DOHH2 (cell line): Measurements from ENCODE around the gene GRID1.

Experiments
- H3F3A ChIP-seq: fragments of 200-600 bp; sonication (generic), shearing (Covaris generic); 2 replicates; pipeline ENCODE4 v1.6.0; 2016; ENCODE audit warnings: antibody characterized with exemption, mild to moderate bottlenecking; ENCODE audit not compliant: control insufficient read depth, insufficient read depth
- H3K27ac ChIP-seq: fragments of 200-600 bp; sonication (generic); 2 replicates; pipeline ENCODE4 v1.5.1; 2014; ENCODE audit warnings: low read depth, mild to moderate bottlenecking, low read length, moderate library complexity
- H3K27me3 ChIP-seq: fragments of 200-600 bp; sonication (generic); 2 replicates; pipeline ENCODE4 v1.6.1; 2014; ENCODE audit warnings: mild to moderate bottlenecking, low read length, mixed read lengths; ENCODE audit not compliant: control insufficient read depth
- H3K36me3 ChIP-seq: fragments of 200-600 bp; sonication (generic); 2 replicates; pipeline ENCODE4 v1.6.1; 2014; ENCODE audit warnings: mild to moderate bottlenecking, low read length, moderate library complexity, mixed read lengths; ENCODE audit not compliant: control insufficient read depth
- H3K4me1 ChIP-seq: fragments of 200-600 bp; sonication (generic); 2 replicates; pipeline ENCODE4 v1.6.1; 2014; ENCODE audit warnings: mild to moderate bottlenecking, low read length, mixed read lengths; ENCODE audit not compliant: control insufficient read depth
- H3K4me2 ChIP-seq: fragments of 200-600 bp; sonication (generic); 2 replicates; pipeline ENCODE4 v1.6.0; 2014; ENCODE audit warnings: mild to moderate bottlenecking, low read length, moderate library complexity
- H3K4me3 ChIP-seq: fragments of 200-600 bp; sonication (generic); 2 replicates; pipeline ENCODE4 v1.5.1; 2014; ENCODE audit warnings: mild to moderate bottlenecking, low read length, mixed read lengths
- H3K79me2 ChIP-seq: fragments of 200-600 bp; sonication (generic); 2 replicates; pipeline ENCODE4 v1.6.1; 2014; ENCODE audit warnings: mild to moderate bottlenecking, low read length, mixed read lengths; ENCODE audit not compliant: control insufficient read depth
- H3K9me2 ChIP-seq: fragments of 200-600 bp; sonication (generic); replicated peaks from 2 replicates; pipeline ENCODE4 v1.6.1; 2014; ENCODE audit warnings: mild to moderate bottlenecking, low read length, mixed read lengths; ENCODE audit not compliant: control insufficient read depth
- H3K9me3 ChIP-seq: fragments of 200-600 bp; sonication (generic); 2 replicates; pipeline ENCODE4 v1.6.1; 2014; ENCODE audit warnings: antibody characterized with exemption, low read length, mixed read lengths; ENCODE audit not compliant: control insufficient read depth, insufficient read depth
- H4K20me1 ChIP-seq: fragments of 200-600 bp; sonication (generic); 2 replicates; pipeline ENCODE4 v1.6.0; 2014; ENCODE audit warnings: low read depth, mild to moderate bottlenecking, antibody characterized with exemption, low read length, moderate library complexity; ENCODE audit not compliant: control insufficient read depth, insufficient read depth
- EZH2phosphoT487 ChIP-seq: fragments of 200-600 bp; sonication (generic); IDR thresholded peaks from 2 replicates; pipeline ENCODE4 v1.6.1; 2017; ENCODE audit warnings: borderline replicate concordance, mild to moderate bottlenecking, antibody characterized with exemption, low read length, moderate library complexity, mixed read lengths
- TF ChIP-seq, protein P1 (sequence below): fragments of 200-600 bp; sonication (generic); IDR thresholded peaks from one replicate; pipeline ENCODE4 v1.5.1; 2014; ENCODE audit warnings: antibody characterized with exemption, mild to moderate bottlenecking, low read depth, low read length; ENCODE audit not compliant: poor library complexity, severe bottlenecking

GRID1 gene

GRCh38 chr10:86399879-86400704 lies 33.5 kb upstream of the GRID1 start:
- Histone ChIP-seq H3K79me2 (peaks cover 15% of the 10 kb centered on the region), H3K4me2 (peak overlapping the region; percentile 92), H3K9me3 (no peaks in the 10 kb centered on the region), H3K27ac (peak overlapping the region; percentile 83), H3K36me3 (no peaks in the 10 kb centered on the region), H3F3A (peaks cover 23% of the 10 kb centered on the region), H3K4me3 (peak overlapping the region; percentile 91), H3K4me1 (peaks cover 67% of the 10 kb centered on the region), H4K20me1 (no peaks in the 10 kb centered on the region), H3K27me3 (no peaks in the 10 kb centered on the region), H3K9me2 (no peaks in the 10 kb centered on the region)
- TF ChIP-seq EZH2phosphoT487: no peak
- TF ChIP-seq, protein P1, sequence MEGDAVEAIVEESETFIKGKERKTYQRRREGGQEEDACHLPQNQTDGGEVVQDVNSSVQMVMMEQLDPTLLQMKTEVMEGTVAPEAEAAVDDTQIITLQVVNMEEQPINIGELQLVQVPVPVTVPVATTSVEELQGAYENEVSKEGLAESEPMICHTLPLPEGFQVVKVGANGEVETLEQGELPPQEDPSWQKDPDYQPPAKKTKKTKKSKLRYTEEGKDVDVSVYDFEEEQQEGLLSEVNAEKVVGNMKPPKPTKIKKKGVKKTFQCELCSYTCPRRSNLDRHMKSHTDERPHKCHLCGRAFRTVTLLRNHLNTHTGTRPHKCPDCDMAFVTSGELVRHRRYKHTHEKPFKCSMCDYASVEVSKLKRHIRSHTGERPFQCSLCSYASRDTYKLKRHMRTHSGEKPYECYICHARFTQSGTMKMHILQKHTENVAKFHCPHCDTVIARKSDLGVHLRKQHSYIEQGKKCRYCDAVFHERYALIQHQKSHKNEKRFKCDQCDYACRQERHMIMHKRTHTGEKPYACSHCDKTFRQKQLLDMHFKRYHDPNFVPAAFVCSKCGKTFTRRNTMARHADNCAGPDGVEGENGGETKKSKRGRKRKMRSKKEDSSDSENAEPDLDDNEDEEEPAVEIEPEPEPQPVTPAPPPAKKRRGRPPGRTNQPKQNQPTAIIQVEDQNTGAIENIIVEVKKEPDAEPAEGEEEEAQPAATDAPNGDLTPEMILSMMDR: peak; percentile 92

DNA sequence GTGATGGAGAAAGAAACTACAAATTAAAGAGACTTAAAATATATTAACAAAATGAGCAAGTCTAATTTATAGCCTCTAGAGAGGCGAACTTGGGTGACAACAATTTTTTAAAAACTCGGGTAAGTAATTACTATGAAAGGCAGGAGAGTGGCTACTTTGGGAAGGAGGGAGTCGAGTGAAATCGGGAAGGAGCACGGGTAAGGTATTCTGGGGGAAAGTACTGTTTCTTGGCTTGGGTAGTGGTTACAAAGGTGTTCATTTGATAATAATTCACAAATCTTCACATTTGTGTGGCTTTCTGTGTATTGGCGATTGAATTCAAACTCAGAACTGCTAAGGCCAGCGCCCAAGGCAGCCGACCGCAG lies 32.9 kb upstream of the GRID1 start:
- TF ChIP-seq EZH2phosphoT487: no peak
- TF ChIP-seq, protein P1: no peak
- Histone ChIP-seq H3K27ac (peak overlapping the region; percentile 83), H3K4me2 (peak overlapping the region; percentile 92), H3F3A (peaks cover 18% of the 10 kb centered on the region), H3K9me3 (no peaks in the 10 kb centered on the region), H3K79me2 (peaks cover 15% of the 10 kb centered on the region), H3K4me1 (peaks cover 68% of the 10 kb centered on the region), H4K20me1 (no peaks in the 10 kb centered on the region), H3K36me3 (no peaks in the 10 kb centered on the region), H3K9me2 (no peaks in the 10 kb centered on the region), H3K27me3 (no peaks in the 10 kb centered on the region), H3K4me3 (peak overlapping the region; percentile 91)

DNA sequence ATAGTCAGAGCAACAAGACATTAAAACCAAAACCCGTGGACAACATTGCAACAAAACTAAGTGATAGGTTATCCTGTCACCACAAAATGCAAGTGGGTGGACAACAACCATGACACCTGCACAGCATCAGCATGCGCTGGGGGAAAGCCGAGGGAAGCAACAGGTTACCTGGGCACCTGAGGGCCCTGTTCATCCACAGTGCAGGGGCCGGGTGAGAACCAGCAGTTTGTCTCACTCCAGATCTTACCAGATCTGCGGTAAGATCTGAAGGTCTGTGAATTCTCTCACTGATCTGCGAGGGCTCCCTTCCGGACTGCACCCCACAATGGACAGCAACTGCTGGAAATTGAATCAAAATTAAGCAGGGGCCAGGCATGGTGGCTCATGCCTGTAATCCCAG lies 30.5 kb upstream of the GRID1 start:
- no peak overlapping the region for H3K27ac ChIP-seq
- H3F3A ChIP-seq: peaks cover 10% of the 10 kb centered on the region
- no peaks in the 10 kb centered on the region for H3K9me3 ChIP-seq
- H3K4me1 ChIP-seq: peaks cover 78% of the 10 kb centered on the region
- H3K36me3 ChIP-seq: peaks cover 6% of the 10 kb centered on the region
- no peak overlapping the region for H3K4me3 ChIP-seq
- H3K9me2 ChIP-seq: no peaks in the 10 kb centered on the region
- no peak overlapping the region for H3K4me2 ChIP-seq
- H3K79me2 ChIP-seq: peaks cover 20% of the 10 kb centered on the region
- no peak for TF ChIP-seq EZH2phosphoT487
- TF ChIP-seq, protein P1: no peak
- no peaks in the 10 kb centered on the region for H4K20me1 ChIP-seq
- no peaks in the 10 kb centered on the region for H3K27me3 ChIP-seq
